Posterior vena cava (tissue), 2 donors: Measurements from ENCODE around the gene TMUB1. TPM values are rescaled to one million over a fixed set of nuclear protein-coding genes. Genes with fewer than 3 reads are reported as not detected.

Experiments used
- DNase-seq: peaks from one replicate; pipeline ENCODE4 v3.0.0-alpha.2; 2020; ENCODE audit warnings: low spot score
- intact Hi-C, 2 donors: fragments of 100-400 bp; cut with DNase I; formaldehyde crosslinking; loops; one replicate each; pipeline versions ENCODE4 v1.14.1 to v1.14.2; 2022 to 2023
- total RNA-seq, 2 donors: library from RNA; stranded (reverse); fragmentation: NEBNext Ultra II Directional; extraction: Animal tissue kit (Norgen Biotek cat#: 25700); gene quantifications; one replicate each; pipeline ENCODE4 v1.2.1, GENCODE V29; 2021
- donor health status: DM: yes; HTN: yes; CAD: no.
- donor health status: DM: yes; HTN: yes; CAD: no.

The TMUB1 gene
- total RNA-seq, 2 donors from 2014 or later: 27.4 to 27.7 TPM

GRCh38 chr7:151091003-151091402, 7.7 kb upstream of the TMUB1 start:
- DNase-seq: no peak
- intact Hi-C loops: loop anchor here in 1 of 2 donors (2.0 to 10.0 kb wide), 2 partner anchors 18 to 46 kb away; partner anchors contain the start of gene ASIC3

- no peak for DNase-seq
- intact Hi-C loops: loop anchor here in 1 of 2 donors (2.0 to 10.0 kb wide), 2 partner anchors 19 to 45 kb away; partner anchors contain the start of gene ASIC3
These were observed 6.8 kb upstream of the TMUB1 start for GRCh38 chr7:151089893-151090730.

- DNase-seq: peak; percentile 93
- intact Hi-C loops: no loop called here
These were observed 5.8 kb upstream of the TMUB1 start for GRCh38 chr7:151088856-151089699.

- intact Hi-C loops: no loop called here
- no peak for DNase-seq
These were observed 4.9 kb upstream of the TMUB1 start for GRCh38 chr7:151088019-151088855.

- no peak for DNase-seq
- intact Hi-C loops: no loop called here
These were observed 4.1 kb upstream of the TMUB1 start for GRCh38 chr7:151087245-151088018.

- DNase-seq: no peak
- intact Hi-C loops: no loop called here
These were observed 3.5 kb upstream of the TMUB1 start for GRCh38 chr7:151086802-151087244.

GRCh38 chr7:151085691-151086620, 2.7 kb upstream of the TMUB1 start, which contains the start of gene AGAP3:
Gene AGAP3 (plus strand): TSS chr7:151086475. CDS start chr7:151086742, 267 bp downstream.
- intact Hi-C loops: no loop called here
- peak; percentile 95 for DNase-seq

- intact Hi-C loops: no loop called here
- no peak for DNase-seq
These were observed 2.0 kb upstream of the TMUB1 start for GRCh38 chr7:151085329-151085690.

GRCh38 chr7:151083824-151084160, 499 bp upstream of the TMUB1 start:
- DNase-seq: no peak
- intact Hi-C loops: no loop called here

- no peak for DNase-seq
- intact Hi-C loops: no loop called here
These were observed 887 bp downstream of the TMUB1 start for GRCh38 chr7:151082141-151083070.

- no peak for DNase-seq
- intact Hi-C loops: no loop called here
These were observed 1.9 kb downstream of the TMUB1 start for GRCh38 chr7:151081170-151082101.

- peak; percentile 97 for DNase-seq
- intact Hi-C loops: no loop called here
These were observed 2.6 kb downstream of the TMUB1 start, which contains the start of gene FASTK for GRCh38 chr7:151080522-151081169. Gene FASTK (minus strand): TSS chr7:151080809. CDS start chr7:151080766, 43 bp downstream.

GRCh38 chr7:151080067-151080521, 3.2 kb downstream of the TMUB1 start:
- DNase-seq: no peak
- intact Hi-C loops: no loop called here

GRCh38 chr7:151079199-151079910, 3.9 kb downstream of the TMUB1 start:
- no peak for DNase-seq
- intact Hi-C loops: no loop called here
